Measurements from ENCODE around the gene ROR2.

ROR2 gene

DNA sequence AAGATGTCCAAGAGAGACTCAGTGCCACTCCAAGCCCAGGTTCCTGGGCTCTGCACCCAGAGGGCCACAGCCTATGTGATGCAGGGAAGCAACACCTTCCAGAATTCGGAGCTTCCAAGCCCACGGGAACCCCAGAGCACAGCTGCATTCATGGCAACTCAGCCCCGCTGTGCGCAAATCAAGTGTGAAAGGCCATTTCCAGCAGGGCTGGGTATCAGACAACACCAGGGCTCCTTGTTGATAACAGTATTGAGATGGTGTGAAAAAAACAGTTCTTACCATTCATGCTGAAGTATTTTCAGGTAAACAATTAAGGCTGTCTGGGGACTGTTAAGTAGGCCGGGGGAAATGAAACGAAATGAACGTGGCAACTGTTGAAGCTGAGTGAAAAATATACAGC is 10.1 kb downstream of the ROR2 start:
- Mint-ChIP-seq H3K4me1 (no peaks in the 10 kb centered on the region), H3K4me3 (no peak overlapping the region), H3K27me3 (peaks cover 42% of the 10 kb centered on the region), H3K27ac (no peak overlapping the region), H3K36me3 (no peaks in the 10 kb centered on the region), H3K9me3 (peaks cover 3% of the 10 kb centered on the region)
- ATAC-seq = no peak

DNA sequence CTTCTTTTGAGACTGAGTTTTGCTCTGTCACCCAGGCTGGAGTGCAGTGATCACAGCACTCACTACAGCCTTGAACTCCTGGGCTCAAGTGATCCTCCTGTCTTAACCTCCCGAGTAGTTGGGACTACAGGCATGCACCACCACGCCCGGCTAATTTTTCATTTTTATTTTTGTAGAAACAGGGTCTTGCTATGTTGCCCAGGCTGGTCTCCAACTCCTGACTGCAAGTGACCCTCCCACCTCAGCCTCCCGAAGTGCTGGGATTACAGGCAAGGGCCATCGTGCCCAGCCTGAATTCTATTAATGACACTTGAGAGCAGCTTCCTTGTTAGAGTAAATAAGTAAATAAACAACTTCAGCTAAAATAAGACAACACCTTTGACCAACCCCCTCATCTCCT is 12.3 kb downstream of the ROR2 start:
- ATAC-seq = no peak
- Mint-ChIP-seq H3K4me3 (no peak overlapping the region), H3K27ac (no peak overlapping the region), H3K4me1 (no peaks in the 10 kb centered on the region), H3K9me3 (peaks cover 5% of the 10 kb centered on the region), H3K27me3 (peaks cover 20% of the 10 kb centered on the region), H3K36me3 (no peaks in the 10 kb centered on the region)

DNA sequence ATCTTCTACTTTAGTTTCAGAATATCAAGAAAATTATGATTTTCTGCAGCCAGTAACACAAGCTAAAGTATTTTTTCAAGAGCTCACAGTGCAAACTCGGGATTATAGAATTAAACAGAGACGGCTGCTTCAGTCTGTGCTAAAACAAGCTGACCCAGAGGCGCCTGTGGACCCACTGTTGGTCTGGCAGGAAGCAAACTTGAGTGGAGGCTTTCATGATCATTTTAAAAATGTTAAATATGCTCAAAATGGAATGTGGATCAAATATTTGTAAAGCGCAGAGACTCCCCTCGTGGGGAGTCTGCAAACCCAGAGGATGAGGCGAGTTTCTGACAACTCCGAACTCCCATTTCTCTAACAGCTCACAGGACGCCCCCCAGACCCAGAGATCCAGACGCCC is 13.0 kb downstream of the ROR2 start:
- H3K4me3 Mint-ChIP-seq = no peak overlapping the region
- H3K4me1 Mint-ChIP-seq = no peaks in the 10 kb centered on the region
- peaks cover 5% of the 10 kb centered on the region for H3K9me3 Mint-ChIP-seq
- H3K27ac Mint-ChIP-seq = no peak overlapping the region
- H3K27me3 Mint-ChIP-seq = peaks cover 13% of the 10 kb centered on the region
- no peak for ATAC-seq
- no peaks in the 10 kb centered on the region for H3K36me3 Mint-ChIP-seq

GRCh38 chr9:91935805-91936514 is 14.1 kb downstream of the ROR2 start:
- no peak overlapping the region for H3K27ac Mint-ChIP-seq
- H3K27me3 Mint-ChIP-seq = peaks cover 9% of the 10 kb centered on the region
- no peaks in the 10 kb centered on the region for H3K36me3 Mint-ChIP-seq
- no peak for ATAC-seq
- H3K4me1 Mint-ChIP-seq = no peaks in the 10 kb centered on the region
- no peak overlapping the region for H3K4me3 Mint-ChIP-seq
- peaks cover 8% of the 10 kb centered on the region for H3K9me3 Mint-ChIP-seq

DNA sequence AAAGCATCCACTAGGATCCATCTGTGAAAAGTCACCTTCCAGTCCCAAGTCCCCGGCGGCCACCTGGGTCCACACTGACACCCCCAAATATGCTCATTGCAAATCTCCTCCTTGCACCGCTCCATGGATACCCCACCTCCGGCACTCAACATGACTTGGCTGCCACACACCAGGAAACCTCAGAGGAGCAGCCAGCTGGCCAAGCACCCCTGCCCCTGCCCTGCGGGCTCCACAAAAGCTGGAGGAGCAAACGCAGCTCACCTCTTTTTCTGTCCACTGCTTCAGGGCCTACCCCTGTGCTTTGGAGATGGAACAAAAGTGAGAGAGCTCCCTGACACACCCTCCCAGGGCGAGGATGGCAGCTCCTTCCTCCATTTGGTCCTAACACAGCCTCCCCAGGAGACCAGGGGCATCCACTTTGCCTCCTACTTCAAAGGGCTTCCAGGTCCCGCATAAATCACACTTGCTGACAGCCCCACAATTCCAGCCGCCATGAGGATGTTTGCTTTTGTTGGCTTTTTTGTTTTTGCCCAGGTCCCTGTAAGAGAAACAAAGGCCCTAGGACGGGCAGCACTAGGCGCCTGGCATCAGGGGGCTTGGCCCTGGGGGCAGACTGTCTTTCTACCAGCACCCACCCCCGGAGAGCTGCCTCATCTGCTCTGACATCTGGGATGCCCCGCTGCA is 14.8 kb downstream of the ROR2 start:
- Mint-ChIP-seq H3K4me3 (no peak overlapping the region), H3K9me3 (peaks cover 12% of the 10 kb centered on the region), H3K4me1 (no peaks in the 10 kb centered on the region), H3K27me3 (peaks cover 9% of the 10 kb centered on the region), H3K27ac (no peak overlapping the region), H3K36me3 (no peaks in the 10 kb centered on the region)
- no peak for ATAC-seq

GRCh38 chr9:91934654-91935053 is 15.4 kb downstream of the ROR2 start:
- H3K27me3 Mint-ChIP-seq = peaks cover 9% of the 10 kb centered on the region
- H3K36me3 Mint-ChIP-seq = no peaks in the 10 kb centered on the region
- no peak overlapping the region for H3K4me3 Mint-ChIP-seq
- H3K9me3 Mint-ChIP-seq = peaks cover 14% of the 10 kb centered on the region
- ATAC-seq = no peak
- no peaks in the 10 kb centered on the region for H3K4me1 Mint-ChIP-seq
- H3K27ac Mint-ChIP-seq = no peak overlapping the region

DNA sequence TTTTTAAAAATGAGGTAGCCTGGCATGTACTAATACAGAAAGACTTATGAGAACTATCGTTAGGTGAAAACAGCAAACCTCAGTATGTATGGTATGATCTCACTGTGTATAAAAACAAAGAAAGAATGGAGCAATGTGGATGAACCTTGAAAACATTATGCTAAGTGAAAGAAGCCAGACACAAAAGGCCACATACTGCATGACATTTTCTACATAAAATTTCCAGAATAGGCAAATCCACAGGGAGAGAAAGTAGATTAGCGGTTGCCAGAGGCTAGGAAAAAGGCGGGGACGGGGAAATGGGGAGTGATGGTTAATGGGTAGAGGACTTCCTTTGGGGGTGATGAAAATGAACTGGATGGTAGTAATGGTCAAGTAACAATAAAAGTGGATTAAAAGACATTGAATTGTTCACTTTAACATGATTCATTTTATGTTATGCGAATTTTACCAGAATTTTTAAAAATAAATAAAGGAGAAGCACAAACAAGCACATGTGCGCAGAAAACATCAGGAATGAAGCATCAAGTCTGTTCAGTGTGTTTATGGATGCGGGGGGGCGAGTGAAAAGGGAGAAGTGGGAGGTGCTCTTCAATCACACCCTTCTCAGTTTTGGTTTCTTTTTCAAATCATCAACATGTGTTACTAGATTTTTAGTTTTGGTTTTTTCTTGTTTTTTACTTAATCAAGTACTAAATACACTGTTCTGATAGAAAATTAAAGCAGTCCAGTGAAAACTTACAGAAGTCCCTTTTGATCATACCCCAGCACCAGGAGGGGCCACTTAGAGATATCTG is 16.3 kb downstream of the ROR2 start:
- H3K27me3 Mint-ChIP-seq = peaks cover 9% of the 10 kb centered on the region
- no peak for ATAC-seq
- no peaks in the 10 kb centered on the region for H3K36me3 Mint-ChIP-seq
- no peaks in the 10 kb centered on the region for H3K4me1 Mint-ChIP-seq
- no peak overlapping the region for H3K4me3 Mint-ChIP-seq
- H3K9me3 Mint-ChIP-seq = peaks cover 14% of the 10 kb centered on the region
- no peak overlapping the region for H3K27ac Mint-ChIP-seq

- Mint-ChIP-seq H3K9me3 (peaks cover 14% of the 10 kb centered on the region), H3K27me3 (peaks cover under 1% of the 10 kb centered on the region), H3K27ac (no peak overlapping the region), H3K4me1 (no peaks in the 10 kb centered on the region), H3K36me3 (no peaks in the 10 kb centered on the region), H3K4me3 (no peak overlapping the region)
- no peak for ATAC-seq
Observed at GRCh38 chr9:91930475-91930874, 19.6 kb downstream of the ROR2 start.

DNA sequence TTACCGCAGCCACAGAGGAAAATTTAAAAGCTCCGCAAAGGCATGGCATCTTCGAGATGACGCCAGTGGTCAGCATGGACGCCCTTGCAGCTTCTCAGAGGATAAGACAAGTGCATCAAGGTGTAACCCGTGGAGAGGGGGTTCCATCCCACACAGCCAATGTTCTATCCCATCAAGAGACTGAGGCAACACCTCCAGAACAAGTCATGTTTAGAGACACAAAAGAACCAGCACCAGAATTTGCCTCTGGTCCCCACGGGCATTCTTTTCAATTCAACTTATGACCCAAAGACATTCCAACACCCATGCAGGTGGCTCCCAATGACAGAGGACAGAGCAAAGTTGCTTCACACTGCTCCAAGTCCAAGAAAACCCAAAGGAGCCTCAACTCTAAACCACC is 20.7 kb downstream of the ROR2 start:
- Mint-ChIP-seq H3K27ac (no peak overlapping the region), H3K4me1 (no peaks in the 10 kb centered on the region), H3K27me3 (peaks cover 1% of the 10 kb centered on the region), H3K9me3 (peaks cover 14% of the 10 kb centered on the region), H3K4me3 (no peak overlapping the region), H3K36me3 (no peaks in the 10 kb centered on the region)
- ATAC-seq = no peak

- no peak for ATAC-seq
- peaks cover 11% of the 10 kb centered on the region for H3K27me3 Mint-ChIP-seq
- no peak overlapping the region for H3K27ac Mint-ChIP-seq
- H3K36me3 Mint-ChIP-seq = no peaks in the 10 kb centered on the region
- H3K4me1 Mint-ChIP-seq = no peaks in the 10 kb centered on the region
- H3K9me3 Mint-ChIP-seq = peaks cover 9% of the 10 kb centered on the region
- no peak overlapping the region for H3K4me3 Mint-ChIP-seq
Observed at GRCh38 chr9:91927922-91928510, 22.0 kb downstream of the ROR2 start.

DNA sequence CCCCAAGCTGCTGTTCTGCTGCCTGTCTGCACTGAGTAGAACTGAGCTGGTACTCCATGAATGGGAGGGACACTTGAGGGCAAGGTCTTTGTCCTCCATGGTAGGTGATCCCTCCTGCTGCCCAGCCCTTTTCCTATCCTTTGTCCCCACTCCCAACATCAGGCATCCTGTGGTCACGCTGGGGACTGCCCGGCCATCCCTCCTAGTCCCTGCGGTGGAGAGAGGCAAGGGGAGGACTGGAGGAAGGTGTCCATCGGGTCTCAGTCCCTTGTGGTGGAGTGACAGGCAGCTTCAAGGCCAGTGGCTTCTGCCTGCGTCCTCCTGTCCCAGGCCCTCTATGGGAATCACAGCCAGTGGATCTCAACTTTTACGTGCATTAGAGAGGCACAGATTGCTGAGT is 25.9 kb downstream of the ROR2 start:
- Mint-ChIP-seq H3K36me3 (no peaks in the 10 kb centered on the region), H3K4me1 (peaks cover 5% of the 10 kb centered on the region), H3K4me3 (no peak overlapping the region), H3K27ac (no peak overlapping the region), H3K27me3 (peaks cover 36% of the 10 kb centered on the region), H3K9me3 (no peaks in the 10 kb centered on the region)
- ATAC-seq = no peak

DNA sequence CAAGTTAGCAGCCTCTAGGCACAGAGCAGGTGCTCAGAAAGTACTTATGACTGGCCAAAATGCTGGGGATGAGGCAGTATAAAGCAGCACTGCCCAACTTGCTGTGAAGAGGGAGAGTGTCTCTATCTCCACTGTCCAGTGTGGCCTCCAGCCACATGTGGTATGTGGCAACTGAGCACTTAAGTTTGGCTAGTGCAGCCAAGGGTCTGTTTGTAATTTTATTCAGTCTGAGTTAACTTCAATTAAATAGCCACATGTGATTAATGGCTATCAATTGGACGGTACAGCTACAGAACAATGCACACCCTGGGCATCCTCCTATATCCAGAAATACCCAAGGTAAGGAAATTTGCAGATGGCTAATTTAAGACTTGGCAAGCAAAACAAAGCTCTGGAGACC is 26.9 kb downstream of the ROR2 start:
- Mint-ChIP-seq H3K27me3 (peaks cover 39% of the 10 kb centered on the region), H3K27ac (no peak overlapping the region), H3K4me1 (peaks cover 5% of the 10 kb centered on the region), H3K9me3 (no peaks in the 10 kb centered on the region), H3K4me3 (no peak overlapping the region), H3K36me3 (no peaks in the 10 kb centered on the region)
- no peak for ATAC-seq

- no peak overlapping the region for H3K27ac Mint-ChIP-seq
- H3K9me3 Mint-ChIP-seq = no peaks in the 10 kb centered on the region
- no peak for ATAC-seq
- no peak overlapping the region for H3K4me3 Mint-ChIP-seq
- no peaks in the 10 kb centered on the region for H3K36me3 Mint-ChIP-seq
- peaks cover 51% of the 10 kb centered on the region for H3K27me3 Mint-ChIP-seq
- H3K4me1 Mint-ChIP-seq = peaks cover 5% of the 10 kb centered on the region
Observed at GRCh38 chr9:91921371-91921770, 28.7 kb downstream of the ROR2 start.

DNA sequence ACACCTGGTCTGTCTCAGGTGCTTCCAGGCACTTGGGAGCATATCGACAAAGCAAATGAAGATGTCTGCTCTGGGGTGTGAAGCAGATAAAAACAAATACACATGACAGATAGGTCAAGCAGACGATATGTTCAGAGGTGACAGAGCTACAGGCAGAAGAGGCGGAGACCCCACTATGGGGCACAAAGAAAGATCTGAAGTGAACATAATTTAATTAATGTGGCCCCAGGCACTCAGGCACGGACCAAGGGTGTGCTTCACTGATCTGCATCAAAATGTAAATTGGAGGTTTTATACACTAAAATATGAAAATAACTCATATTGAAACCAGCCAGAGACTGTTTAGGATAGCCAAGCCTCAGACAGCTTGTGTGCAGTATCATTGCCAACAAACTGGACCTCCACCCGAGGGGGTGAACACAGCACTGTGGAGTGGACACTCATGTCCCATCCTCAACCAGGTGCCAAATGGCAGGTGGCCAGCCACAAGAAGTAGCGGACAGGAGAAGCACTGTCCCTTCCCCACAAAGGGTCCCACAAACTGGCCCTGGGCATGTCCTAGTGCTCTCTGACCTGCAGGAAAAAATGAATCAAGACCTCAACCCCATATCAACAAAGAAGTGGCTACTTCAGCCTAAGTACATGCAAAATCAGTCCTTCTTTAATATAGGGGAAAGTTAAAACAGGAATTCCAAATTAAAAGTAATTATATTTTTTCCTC is 29.2 kb downstream of the ROR2 start:
- Mint-ChIP-seq H3K4me3 (no peak overlapping the region), H3K27ac (no peak overlapping the region), H3K4me1 (peaks cover 5% of the 10 kb centered on the region), H3K36me3 (no peaks in the 10 kb centered on the region), H3K9me3 (no peaks in the 10 kb centered on the region), H3K27me3 (peaks cover 56% of the 10 kb centered on the region)
- no peak for ATAC-seq

DNA sequence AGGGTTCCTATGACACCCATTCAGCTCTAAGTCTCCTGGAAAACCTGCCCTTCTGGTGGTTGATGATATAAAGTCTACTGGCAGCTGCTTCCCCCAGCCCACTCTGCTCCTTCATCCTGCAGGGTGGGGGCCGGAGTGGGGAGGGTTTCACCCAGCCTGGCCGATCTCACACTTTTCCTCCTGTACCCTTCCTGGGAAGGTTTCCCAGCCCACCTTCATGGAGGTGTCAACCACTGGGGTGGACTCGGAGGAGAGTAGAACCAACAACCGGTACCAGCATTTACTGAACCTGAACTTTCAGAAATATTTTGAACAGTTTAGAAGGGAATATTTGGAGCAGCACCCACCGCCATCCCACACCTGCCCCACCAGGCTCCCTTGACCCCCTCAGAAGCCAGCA is 30.4 kb downstream of the ROR2 start:
- Mint-ChIP-seq H3K27me3 (peaks cover 56% of the 10 kb centered on the region), H3K9me3 (peaks cover 3% of the 10 kb centered on the region)

More for the DNA sequence above, 30.4 kb downstream of the ROR2 start:
- Mint-ChIP-seq H3K36me3 (no peaks in the 10 kb centered on the region), H3K4me3 (no peak overlapping the region), H3K4me1 (peaks cover 5% of the 10 kb centered on the region), H3K27ac (no peak overlapping the region)
- ATAC-seq = no peak

Measured in stimulated activated memory B cell treated with anti-CD40 and anti-IgM and Interleukin-4, amounts not matched to agents 10 μg/mL and 1 μg/mL and 100 μg/mL, for 72 hours (primary cell).